ENCODE measurements around the gene CNTNAP5. TPM values are rescaled to one million over a fixed set of nuclear protein-coding genes. Genes with fewer than 3 reads are reported as not detected.

CNTNAP5 gene
- total and polyA plus RNA-seq, 2 donors (not counting 1 experiment from before 2014, with no cell fraction given), result not detected

DNA sequence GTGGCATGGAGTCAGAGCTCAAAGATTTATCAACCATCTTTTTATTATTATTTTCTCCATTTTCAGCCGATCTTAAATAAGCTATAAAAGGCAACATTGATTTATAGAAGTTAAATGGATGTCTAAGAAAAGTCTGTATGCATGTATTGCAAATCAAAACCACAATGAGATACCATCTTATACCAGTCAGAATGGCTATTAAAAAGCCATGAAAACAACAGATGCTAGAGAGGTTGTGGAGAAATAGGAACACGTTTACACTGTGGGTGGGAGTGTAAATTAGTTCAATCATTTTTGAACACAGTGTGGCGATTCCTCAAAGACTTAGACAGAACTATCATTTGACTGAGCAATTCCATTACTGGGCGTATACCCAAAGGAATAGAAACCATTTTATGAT is 731.0 kb downstream of the CNTNAP5 start:
- Mint-ChIP-seq H3K4me3 (no peak overlapping the region), H3K27ac (no peak overlapping the region), H3K27me3 (no peaks in the 10 kb centered on the region), H3K4me1 (no peaks in the 10 kb centered on the region), H3K9me3 (ENCODE audit: insufficient read depth) (peaks cover 7% of the 10 kb centered on the region)
- H4K20me1 ChIP-seq (ENCODE audit: control insufficient read depth, insufficient read depth, low read length, poor library complexity, severe bottlenecking), result no peaks in the 10 kb centered on the region
- H3K79me2 ChIP-seq (ENCODE audit: control insufficient read depth, insufficient read depth, low read length), result no peaks in the 10 kb centered on the region
- ATAC-seq (ENCODE audit: low read depth) (no peak), DNase-seq (no peak)
- WGBS (ENCODE audit: insufficient coverage), result no CpG with 5 or more reads among the region's 4 CpGs
- CTCF ChIA-PET, result no interaction called here
- POLR2A ChIA-PET, result no interaction called here
- no peaks in the 10 kb centered on the region for H3K27me3 ChIP-seq (replicated peaks in 1 of 4; ENCODE audit: control extremely low read depth in 1 of 4, control insufficient read depth in 3 of 4, insufficient read depth in 4 of 4, low read length in 3 of 4)
- H3K4me3 ChIP-seq (ENCODE audit: control extremely low read depth in 1 of 5, extremely low read depth in 1 of 5, insufficient read depth in 1 of 5, low read depth in 2 of 5, low read length in 4 of 5), result no peak overlapping the region
- H3K36me3 ChIP-seq (replicated peaks in 1 of 2; ENCODE audit: control extremely low read depth in 1 of 2, control insufficient read depth in 1 of 2, extremely low read depth in 1 of 2, insufficient read depth in 2 of 2, low read length in 1 of 2), result no peaks in the 10 kb centered on the region
- H3K9ac ChIP-seq (ENCODE audit: low read length), result no peak overlapping the region
- H3K4me1 ChIP-seq (ENCODE audit: control insufficient read depth in 2 of 2, insufficient read depth in 2 of 2, low read length in 2 of 2), result no peaks in the 10 kb centered on the region
- no peak overlapping the region for H3K27ac ChIP-seq (ENCODE audit: low read length in 2 of 2)
- no peak overlapping the region for H3K4me2 ChIP-seq (replicated peaks; ENCODE audit: low read depth, low read length, poor library complexity, severe bottlenecking)
- intact Hi-C loops (cut with micrococcal nuclease), result no loop called here
- TF ChIP-seq EZH2 (IDR thresholded peaks at IDR 0.05; ENCODE audit: borderline replicate concordance, insufficient read depth, low read depth, low read length, poor library complexity, severe bottlenecking) (no peak), CTCF (IDR thresholded peaks at IDR 0.05) (no peak)
- no peak overlapping the region for H2AFZ ChIP-seq (ENCODE audit: insufficient read depth, low read depth, low read length, poor library complexity, severe bottlenecking)
- H3K9me3 ChIP-seq (ENCODE audit: control extremely low read depth in 1 of 3, control insufficient read depth in 2 of 3, insufficient read depth in 1 of 3, low read length in 2 of 3), result peaks cover 0 to 5% (median 0%) of the 10 kb centered on the region in 3 donors

- H3K4me1 ChIP-seq (ENCODE audit: control insufficient read depth in 2 of 2, insufficient read depth in 2 of 2, low read length in 2 of 2), result no peaks in the 10 kb centered on the region
- H4K20me1 ChIP-seq (ENCODE audit: control insufficient read depth, insufficient read depth, low read length, poor library complexity, severe bottlenecking), result no peaks in the 10 kb centered on the region
- no peak overlapping the region for H2AFZ ChIP-seq (ENCODE audit: insufficient read depth, low read depth, low read length, poor library complexity, severe bottlenecking)
- H3K79me2 ChIP-seq (ENCODE audit: control insufficient read depth, insufficient read depth, low read length), result no peaks in the 10 kb centered on the region
- no peak for ATAC-seq (ENCODE audit: low read depth)
- TF ChIP-seq EZH2 (IDR thresholded peaks at IDR 0.05; ENCODE audit: borderline replicate concordance, insufficient read depth, low read depth, low read length, poor library complexity, severe bottlenecking), result no peak
- no peak for TF ChIP-seq CTCF (IDR thresholded peaks at IDR 0.05)
- Mint-ChIP-seq H3K4me1 (no peaks in the 10 kb centered on the region), H3K27ac (no peak overlapping the region), H3K27me3 (no peaks in the 10 kb centered on the region), H3K4me3 (no peak overlapping the region), H3K9me3 (ENCODE audit: insufficient read depth) (peaks cover 6% of the 10 kb centered on the region)
- no CpG with 5 or more reads among the region's 1 CpG for WGBS (ENCODE audit: insufficient coverage)
- H3K27ac ChIP-seq (ENCODE audit: low read length in 2 of 2), result no peak overlapping the region
- CTCF ChIA-PET, result no interaction called here
- no peak overlapping the region for H3K4me3 ChIP-seq (ENCODE audit: control extremely low read depth in 1 of 5, extremely low read depth in 1 of 5, insufficient read depth in 1 of 5, low read depth in 2 of 5, low read length in 4 of 5)
- POLR2A ChIA-PET, result no interaction called here
- H3K27me3 ChIP-seq (replicated peaks in 1 of 4; ENCODE audit: control extremely low read depth in 1 of 4, control insufficient read depth in 3 of 4, insufficient read depth in 4 of 4, low read length in 3 of 4), result no peaks in the 10 kb centered on the region
- H3K9me3 ChIP-seq (ENCODE audit: control extremely low read depth in 1 of 3, control insufficient read depth in 2 of 3, insufficient read depth in 1 of 3, low read length in 2 of 3), result no peaks in the 10 kb centered on the region
- no peak for DNase-seq
- intact Hi-C loops (cut with micrococcal nuclease), result no loop called here
- H3K4me2 ChIP-seq (replicated peaks; ENCODE audit: low read depth, low read length, poor library complexity, severe bottlenecking), result no peak overlapping the region
- H3K9ac ChIP-seq (ENCODE audit: low read length), result no peak overlapping the region
- no peaks in the 10 kb centered on the region for H3K36me3 ChIP-seq (replicated peaks in 1 of 2; ENCODE audit: control extremely low read depth in 1 of 2, control insufficient read depth in 1 of 2, extremely low read depth in 1 of 2, insufficient read depth in 2 of 2, low read length in 1 of 2)
These were observed 737.3 kb downstream of the CNTNAP5 start for GRCh38 chr2:124762388-124762787.
